Measurements from ENCODE around the gene AREG. TPM values are rescaled to one million over a fixed set of nuclear protein-coding genes. Genes with fewer than 3 reads are reported as not detected.

The AREG gene
- total and polyA plus RNA-seq, 2 donors from 2014 or later, result 11.8 TPM; not detected in 1

GRCh38 chr4:74453829-74454742 is 9.2 kb downstream of the AREG start:
- no peaks in the 10 kb centered on the region for H3K36me3 ChIP-seq (ENCODE audit: control insufficient read depth in 2 of 3, insufficient read depth in 3 of 3, low read length in 3 of 3)
- H3K27me3 ChIP-seq (ENCODE audit: control insufficient read depth, insufficient read depth, low read length), result no peaks in the 10 kb centered on the region
- no peak overlapping the region for H3K27ac ChIP-seq (ENCODE audit: low read depth in 2 of 2, low read length in 2 of 2)
- H3K9ac ChIP-seq (ENCODE audit: low read length in 3 of 3), result no peak overlapping the region
- intact Hi-C loops (cut with DNase I), result no loop called here
- no peak for TF ChIP-seq CTCF (IDR thresholded peaks at IDR 0.05; ENCODE audit: borderline replicate concordance, extremely low read depth, insufficient read depth)
- DNase-seq (no peak), FAIRE-seq (no peak)
- H3K4me1 ChIP-seq (ENCODE audit: control insufficient read depth in 2 of 3, insufficient read depth in 2 of 3, low read depth in 1 of 3, low read length in 3 of 3), result no peaks in the 10 kb centered on the region
- no peak overlapping the region for H3K4me3 ChIP-seq (ENCODE audit: low read length in 3 of 3)
- H3K9me3 ChIP-seq (ENCODE audit: control insufficient read depth in 2 of 3, insufficient read depth in 1 of 3, low read length in 3 of 3), result no peaks in the 10 kb centered on the region

DNA sequence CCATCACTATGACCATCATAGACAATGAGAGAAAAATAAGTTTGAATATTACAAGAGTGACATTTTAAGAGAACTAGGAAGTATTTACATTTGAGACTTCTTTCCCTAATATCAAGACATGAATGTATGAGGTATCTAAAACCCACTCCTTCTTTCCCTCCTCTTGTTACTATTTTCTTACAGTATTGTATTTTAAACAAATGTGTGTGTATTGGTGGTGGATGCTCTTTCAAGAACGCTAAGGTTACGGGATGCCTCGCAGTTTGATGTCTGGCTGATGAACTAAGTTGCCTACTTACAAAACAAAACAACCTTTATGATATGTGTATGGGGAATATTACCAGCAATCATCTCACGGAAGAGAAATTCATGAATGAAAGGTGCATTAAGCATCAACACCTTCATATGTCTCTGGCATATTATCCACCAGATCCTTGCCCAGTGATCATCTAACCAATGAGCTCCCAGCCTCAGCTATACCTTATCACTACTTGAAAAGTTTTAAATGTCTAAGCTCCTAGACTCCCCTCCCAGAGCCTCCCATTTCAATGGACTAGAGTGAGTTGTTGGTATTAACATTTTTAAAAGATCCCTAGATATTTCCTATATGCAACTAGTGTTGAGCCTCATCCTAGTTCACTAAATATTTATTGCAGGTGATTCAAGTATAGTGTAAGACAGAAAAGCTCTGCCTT is 10.6 kb downstream of the AREG start:
- intact Hi-C loops (cut with DNase I), result no loop called here
- no peak for FAIRE-seq
- Histone ChIP-seq H3K4me1 (ENCODE audit: control insufficient read depth in 2 of 3, insufficient read depth in 2 of 3, low read depth in 1 of 3, low read length in 3 of 3) (no peaks in the 10 kb centered on the region), H3K9me3 (ENCODE audit: control insufficient read depth in 2 of 3, insufficient read depth in 1 of 3, low read length in 3 of 3) (no peaks in the 10 kb centered on the region), H3K36me3 (ENCODE audit: control insufficient read depth in 2 of 3, insufficient read depth in 3 of 3, low read length in 3 of 3) (no peaks in the 10 kb centered on the region), H3K27me3 (ENCODE audit: control insufficient read depth, insufficient read depth, low read length) (no peaks in the 10 kb centered on the region), H3K27ac (ENCODE audit: low read depth in 2 of 2, low read length in 2 of 2) (no peak overlapping the region), H3K9ac (ENCODE audit: low read length in 3 of 3) (no peak overlapping the region), H3K4me3 (ENCODE audit: low read length in 3 of 3) (no peak overlapping the region)
- no peak for DNase-seq
- TF ChIP-seq CTCF (IDR thresholded peaks at IDR 0.05; ENCODE audit: borderline replicate concordance, extremely low read depth, insufficient read depth), result no peak

DNA sequence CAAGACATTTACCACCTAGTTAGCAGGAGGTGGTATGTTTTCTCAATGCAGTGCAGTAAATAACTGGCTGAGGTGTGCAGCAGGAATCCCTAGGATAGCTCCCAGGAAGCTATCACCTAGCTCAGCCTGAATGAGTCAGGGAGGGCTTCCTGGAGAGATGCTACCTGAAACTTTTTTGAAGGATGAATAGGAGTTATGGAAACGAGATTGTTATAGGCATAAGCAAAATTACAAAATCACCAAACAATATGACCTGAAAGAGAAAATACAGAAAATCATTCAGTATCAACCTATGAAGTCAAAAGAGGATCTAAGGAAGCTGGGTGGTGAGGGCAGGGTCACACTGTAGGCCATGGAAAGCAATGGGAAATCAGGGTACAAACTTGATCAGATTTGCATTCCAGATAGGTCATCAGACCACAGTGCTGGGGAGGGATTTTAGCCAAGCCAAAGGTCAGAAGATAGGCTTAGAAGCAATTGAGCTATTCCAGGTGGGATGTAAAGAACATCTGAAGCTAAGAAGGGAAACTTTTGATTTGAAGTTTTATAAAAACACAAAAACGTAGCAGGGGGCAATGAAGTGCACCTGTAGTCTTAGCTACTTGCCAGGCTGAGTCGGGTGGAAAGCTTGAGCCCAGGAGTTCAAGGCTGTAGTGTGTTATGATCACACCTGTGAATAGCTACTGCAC is 11.3 kb downstream of the AREG start:
- intact Hi-C loops (cut with DNase I), result no loop called here
- DNase-seq (no peak), FAIRE-seq (no peak)
- Histone ChIP-seq H3K9me3 (ENCODE audit: control insufficient read depth in 2 of 3, insufficient read depth in 1 of 3, low read length in 3 of 3) (no peaks in the 10 kb centered on the region), H3K4me1 (ENCODE audit: control insufficient read depth in 2 of 3, insufficient read depth in 2 of 3, low read depth in 1 of 3, low read length in 3 of 3) (no peaks in the 10 kb centered on the region), H3K27ac (ENCODE audit: low read depth in 2 of 2, low read length in 2 of 2) (no peak overlapping the region), H3K27me3 (ENCODE audit: control insufficient read depth, insufficient read depth, low read length) (no peaks in the 10 kb centered on the region), H3K36me3 (ENCODE audit: control insufficient read depth in 2 of 3, insufficient read depth in 3 of 3, low read length in 3 of 3) (no peaks in the 10 kb centered on the region), H3K4me3 (ENCODE audit: low read length in 3 of 3) (no peak overlapping the region), H3K9ac (ENCODE audit: low read length in 3 of 3) (no peak overlapping the region)
- TF ChIP-seq CTCF (IDR thresholded peaks at IDR 0.05; ENCODE audit: borderline replicate concordance, extremely low read depth, insufficient read depth), result no peak

Measured in kidney (tissue), 14 donors.